HL-60 (cell line): ENCODE data around the gene CERS6.

Experiments
- TF ChIP-seq, protein P1 (sequence below): IDR thresholded peaks from one replicate; pipeline ENCODE4 v1.5.1; 2011; ENCODE audit warnings: low read length, control low read depth, inconsistent platforms; ENCODE audit not compliant: insufficient read depth
- TF ChIP-seq, protein P2 (sequence below): IDR thresholded peaks from 2 replicates; pipeline ENCODE4 v1.6.1; 2012; ENCODE audit warnings: low read depth; ENCODE audit not compliant: insufficient replicate concordance

DNA sequence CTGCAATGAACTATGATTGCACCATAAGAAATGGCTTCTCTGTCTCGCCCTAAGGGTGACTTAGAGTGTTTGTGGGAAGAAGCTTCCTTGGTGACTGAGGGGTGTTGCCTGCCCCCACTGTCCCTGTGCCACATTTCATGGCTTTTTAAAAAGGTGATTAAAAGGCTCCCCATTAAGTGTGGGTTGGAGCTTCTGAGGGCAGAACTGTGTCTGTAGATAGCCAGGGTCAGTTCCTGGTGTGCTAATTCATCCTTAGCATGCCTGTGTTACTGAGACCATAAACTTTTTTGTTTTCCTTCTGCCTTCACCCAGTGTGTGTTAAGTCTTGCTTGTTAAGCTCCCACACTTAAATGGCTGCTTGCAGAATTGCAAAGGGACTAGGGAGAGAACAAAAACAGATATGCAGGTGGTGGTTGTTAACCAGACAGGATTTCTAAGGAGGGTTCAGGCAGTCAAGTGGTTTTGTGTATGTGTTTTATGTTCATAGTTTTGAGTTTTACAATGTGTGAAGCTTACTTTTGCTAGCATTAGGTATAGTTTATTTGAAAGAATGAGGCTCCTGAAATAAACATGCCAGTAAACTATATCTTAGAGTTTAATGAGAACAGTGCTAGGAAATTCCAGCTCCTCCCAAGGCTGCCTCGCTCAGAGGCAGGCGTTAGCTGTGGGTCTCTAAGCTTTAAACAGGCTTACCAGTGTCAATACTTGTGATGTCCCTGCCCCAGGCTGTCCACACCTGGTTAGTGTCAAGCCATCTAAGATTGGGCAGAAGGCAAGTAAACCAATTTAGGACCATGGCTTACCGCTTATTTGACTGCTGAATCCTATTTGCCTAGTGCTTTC lies 14.5 kb downstream of the CERS6 start:
- TF ChIP-seq, protein P1, sequence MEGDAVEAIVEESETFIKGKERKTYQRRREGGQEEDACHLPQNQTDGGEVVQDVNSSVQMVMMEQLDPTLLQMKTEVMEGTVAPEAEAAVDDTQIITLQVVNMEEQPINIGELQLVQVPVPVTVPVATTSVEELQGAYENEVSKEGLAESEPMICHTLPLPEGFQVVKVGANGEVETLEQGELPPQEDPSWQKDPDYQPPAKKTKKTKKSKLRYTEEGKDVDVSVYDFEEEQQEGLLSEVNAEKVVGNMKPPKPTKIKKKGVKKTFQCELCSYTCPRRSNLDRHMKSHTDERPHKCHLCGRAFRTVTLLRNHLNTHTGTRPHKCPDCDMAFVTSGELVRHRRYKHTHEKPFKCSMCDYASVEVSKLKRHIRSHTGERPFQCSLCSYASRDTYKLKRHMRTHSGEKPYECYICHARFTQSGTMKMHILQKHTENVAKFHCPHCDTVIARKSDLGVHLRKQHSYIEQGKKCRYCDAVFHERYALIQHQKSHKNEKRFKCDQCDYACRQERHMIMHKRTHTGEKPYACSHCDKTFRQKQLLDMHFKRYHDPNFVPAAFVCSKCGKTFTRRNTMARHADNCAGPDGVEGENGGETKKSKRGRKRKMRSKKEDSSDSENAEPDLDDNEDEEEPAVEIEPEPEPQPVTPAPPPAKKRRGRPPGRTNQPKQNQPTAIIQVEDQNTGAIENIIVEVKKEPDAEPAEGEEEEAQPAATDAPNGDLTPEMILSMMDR: no peak
- TF ChIP-seq, protein P2, sequence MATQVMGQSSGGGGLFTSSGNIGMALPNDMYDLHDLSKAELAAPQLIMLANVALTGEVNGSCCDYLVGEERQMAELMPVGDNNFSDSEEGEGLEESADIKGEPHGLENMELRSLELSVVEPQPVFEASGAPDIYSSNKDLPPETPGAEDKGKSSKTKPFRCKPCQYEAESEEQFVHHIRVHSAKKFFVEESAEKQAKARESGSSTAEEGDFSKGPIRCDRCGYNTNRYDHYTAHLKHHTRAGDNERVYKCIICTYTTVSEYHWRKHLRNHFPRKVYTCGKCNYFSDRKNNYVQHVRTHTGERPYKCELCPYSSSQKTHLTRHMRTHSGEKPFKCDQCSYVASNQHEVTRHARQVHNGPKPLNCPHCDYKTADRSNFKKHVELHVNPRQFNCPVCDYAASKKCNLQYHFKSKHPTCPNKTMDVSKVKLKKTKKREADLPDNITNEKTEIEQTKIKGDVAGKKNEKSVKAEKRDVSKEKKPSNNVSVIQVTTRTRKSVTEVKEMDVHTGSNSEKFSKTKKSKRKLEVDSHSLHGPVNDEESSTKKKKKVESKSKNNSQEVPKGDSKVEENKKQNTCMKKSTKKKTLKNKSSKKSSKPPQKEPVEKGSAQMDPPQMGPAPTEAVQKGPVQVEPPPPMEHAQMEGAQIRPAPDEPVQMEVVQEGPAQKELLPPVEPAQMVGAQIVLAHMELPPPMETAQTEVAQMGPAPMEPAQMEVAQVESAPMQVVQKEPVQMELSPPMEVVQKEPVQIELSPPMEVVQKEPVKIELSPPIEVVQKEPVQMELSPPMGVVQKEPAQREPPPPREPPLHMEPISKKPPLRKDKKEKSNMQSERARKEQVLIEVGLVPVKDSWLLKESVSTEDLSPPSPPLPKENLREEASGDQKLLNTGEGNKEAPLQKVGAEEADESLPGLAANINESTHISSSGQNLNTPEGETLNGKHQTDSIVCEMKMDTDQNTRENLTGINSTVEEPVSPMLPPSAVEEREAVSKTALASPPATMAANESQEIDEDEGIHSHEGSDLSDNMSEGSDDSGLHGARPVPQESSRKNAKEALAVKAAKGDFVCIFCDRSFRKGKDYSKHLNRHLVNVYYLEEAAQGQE: no peak
